Cardiac septum (tissue), 1 donor: ENCODE results near the gene DLG2. TPM values are rescaled to one million over a fixed set of nuclear protein-coding genes. Genes with fewer than 3 reads are reported as not detected.

Source experiments
- DNase-seq: peaks from one replicate; pipeline ENCODE4 v3.0.0-alpha.2; 2020; ENCODE audit warnings: low spot score
- intact Hi-C: fragments of 100-400 bp; cut with DNase I; formaldehyde crosslinking; loops from one replicate; pipeline ENCODE4 v1.14.0; 2022
- total RNA-seq: library from RNA; stranded (reverse); fragmentation: NEBNext Ultra II Directional; extraction: Animal tissue kit (Norgen Biotek cat#: 25700); gene quantifications from one replicate; pipeline ENCODE4 v1.2.1, GENCODE V29; 2021
- donor health status: DM: no; HTN: no; CAD: no.

Gene DLG2
- total RNA-seq, 1 donor from 2014 or later: 9.9 TPM

GRCh38 chr11:83564870-83565269, 2062.3 kb downstream of the DLG2 start:
- no peak for DNase-seq
- intact Hi-C loops: no loop called here

- no peak for DNase-seq
- intact Hi-C loops: no loop called here
Measured at GRCh38 chr11:83558281-83558680, 2068.9 kb downstream of the DLG2 start.

- intact Hi-C loops: no loop called here
- no peak for DNase-seq
Measured at GRCh38 chr11:83557653-83558052, 2069.5 kb downstream of the DLG2 start.

- DNase-seq: no peak
- intact Hi-C loops: no loop called here
Measured at GRCh38 chr11:83554876-83555275, 2072.3 kb downstream of the DLG2 start.

- intact Hi-C loops: no loop called here
- DNase-seq: no peak
Measured at GRCh38 chr11:83549984-83550667, 2077.0 kb downstream of the DLG2 start.

- DNase-seq: no peak
- intact Hi-C loops: no loop called here
Measured at GRCh38 chr11:83546368-83546767, 2080.8 kb downstream of the DLG2 start.

- intact Hi-C loops: no loop called here
- DNase-seq: no peak
Measured at GRCh38 chr11:83545494-83546260, 2081.5 kb downstream of the DLG2 start.

GRCh38 chr11:83544846-83545245, 2082.3 kb downstream of the DLG2 start:
- intact Hi-C loops: no loop called here
- no peak for DNase-seq

GRCh38 chr11:83543706-83544439, 2083.3 kb downstream of the DLG2 start:
- no peak for DNase-seq
- intact Hi-C loops: no loop called here

GRCh38 chr11:83542861-83543260, 2084.3 kb downstream of the DLG2 start:
- DNase-seq: no peak
- intact Hi-C loops: no loop called here

GRCh38 chr11:83540728-83541127, 2086.4 kb downstream of the DLG2 start:
- intact Hi-C loops: no loop called here

GRCh38 chr11:83540112-83540675, 2086.9 kb downstream of the DLG2 start:
- intact Hi-C loops: no loop called here
- no peak for DNase-seq

More at GRCh38 chr11:83540728-83541127, 2086.4 kb downstream of the DLG2 start:
- no peak for DNase-seq

- DNase-seq: no peak
- intact Hi-C loops: no loop called here
Measured at GRCh38 chr11:83538286-83538685, 2088.9 kb downstream of the DLG2 start.

GRCh38 chr11:83537131-83537610, 2090.0 kb downstream of the DLG2 start:
- intact Hi-C loops: no loop called here
- no peak for DNase-seq

- no peak for DNase-seq
- intact Hi-C loops: no loop called here
Measured at GRCh38 chr11:83533166-83533565, 2094.0 kb downstream of the DLG2 start.

GRCh38 chr11:83528877-83529276, 2098.3 kb downstream of the DLG2 start:
- no peak for DNase-seq
- intact Hi-C loops: no loop called here

- intact Hi-C loops: no loop called here
Measured at GRCh38 chr11:83528225-83528624, 2098.9 kb downstream of the DLG2 start.

GRCh38 chr11:83523676-83524075, 2103.5 kb downstream of the DLG2 start:
- no peak for DNase-seq
- intact Hi-C loops: no loop called here

More at GRCh38 chr11:83528225-83528624, 2098.9 kb downstream of the DLG2 start:
- no peak for DNase-seq

- no peak for DNase-seq
- intact Hi-C loops: no loop called here
Measured at GRCh38 chr11:83522911-83523310, 2104.2 kb downstream of the DLG2 start.
